TTC549 (cell line): ENCODE measurements around the gene KCNJ3.

Source experiments
- FAIRE-seq: peaks from 2 replicates; lab custom pipeline; 2012; peaks lifted over from hg19 to GRCh38; lab: Jason Lieb, UNC

KCNJ3 gene

DNA sequence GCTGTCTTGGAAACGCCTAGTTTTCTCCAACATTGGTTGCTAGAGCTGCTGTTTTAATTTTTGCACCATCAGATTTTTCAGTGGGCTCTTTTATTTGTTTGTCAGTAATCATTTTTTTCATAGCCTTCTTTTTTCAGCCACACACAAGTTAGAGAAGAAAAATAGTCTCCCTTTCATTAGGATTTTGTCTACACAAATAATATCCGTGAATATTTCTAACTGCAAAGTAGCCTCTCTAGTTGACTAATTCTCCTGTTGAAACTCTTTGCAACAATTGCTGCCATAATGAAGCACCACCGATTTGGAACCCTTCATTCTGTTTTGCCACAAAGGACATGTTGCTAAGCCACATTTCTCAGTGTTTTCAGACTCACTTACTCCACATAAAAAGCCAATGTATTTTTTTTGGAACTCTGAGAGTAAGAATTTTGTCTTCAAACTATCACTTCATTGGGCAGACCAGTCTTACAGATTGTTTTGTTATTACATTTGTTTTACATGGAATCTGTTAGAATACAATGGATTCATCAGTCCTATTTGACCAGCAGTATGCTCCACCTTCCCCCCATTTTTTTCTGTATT is 9.6 kb downstream of the KCNJ3 start:
- FAIRE-seq = no peak

GRCh38 chr2:154709215-154709614 is 10.7 kb downstream of the KCNJ3 start:
- no peak for FAIRE-seq

- FAIRE-seq = no peak
These were observed 11.6 kb downstream of the KCNJ3 start for GRCh38 chr2:154710078-154710477.

GRCh38 chr2:154710685-154711084 is 12.2 kb downstream of the KCNJ3 start:
- no peak for FAIRE-seq

- no peak for FAIRE-seq
These were observed 15.2 kb downstream of the KCNJ3 start for GRCh38 chr2:154713675-154714074.

GRCh38 chr2:154720651-154721050 is 22.2 kb downstream of the KCNJ3 start:
- no peak for FAIRE-seq

GRCh38 chr2:154724194-154724797 is 25.8 kb downstream of the KCNJ3 start:
- no peak for FAIRE-seq

DNA sequence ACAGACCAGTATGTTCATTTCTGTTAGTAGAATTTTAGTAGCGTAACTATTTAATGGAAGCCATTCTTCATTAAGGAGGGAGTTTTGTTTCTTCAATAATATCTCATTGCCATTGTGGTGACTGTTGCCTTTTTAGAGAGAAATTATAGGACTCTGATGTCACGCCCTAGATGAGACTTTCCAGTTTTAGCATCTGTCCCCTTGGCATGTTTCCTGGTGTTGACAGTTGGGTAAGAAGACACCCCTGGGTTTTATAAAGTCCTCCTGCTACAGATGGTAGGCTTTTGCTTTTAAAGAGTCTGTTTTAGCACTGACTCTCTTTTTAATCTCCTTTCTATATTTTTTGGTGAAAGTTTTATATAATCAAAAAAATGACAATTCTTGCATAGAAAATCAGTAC is 41.9 kb downstream of the KCNJ3 start:
- no peak for FAIRE-seq

DNA sequence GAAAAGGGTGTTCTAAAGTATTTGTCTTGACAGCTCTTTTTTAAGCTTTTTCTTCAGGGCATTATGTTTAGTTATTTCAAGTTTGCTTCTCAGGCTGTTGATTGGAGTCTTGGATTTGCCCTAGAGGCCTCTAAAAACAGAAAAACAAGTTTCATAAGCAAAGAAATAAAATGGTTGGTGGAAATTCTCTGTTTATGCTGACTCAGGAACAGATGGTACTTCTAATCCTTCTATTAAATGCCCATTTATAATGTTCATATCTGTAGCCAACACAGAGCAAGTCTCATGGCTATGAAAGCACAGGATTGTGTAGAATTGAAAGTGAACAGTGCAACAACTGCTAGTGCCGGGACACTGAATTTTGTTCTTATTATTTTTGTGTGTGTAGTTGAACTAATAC is 60.4 kb downstream of the KCNJ3 start:
- FAIRE-seq = no peak

- FAIRE-seq = no peak
These were observed 64.1 kb downstream of the KCNJ3 start for GRCh38 chr2:154762638-154763037.

DNA sequence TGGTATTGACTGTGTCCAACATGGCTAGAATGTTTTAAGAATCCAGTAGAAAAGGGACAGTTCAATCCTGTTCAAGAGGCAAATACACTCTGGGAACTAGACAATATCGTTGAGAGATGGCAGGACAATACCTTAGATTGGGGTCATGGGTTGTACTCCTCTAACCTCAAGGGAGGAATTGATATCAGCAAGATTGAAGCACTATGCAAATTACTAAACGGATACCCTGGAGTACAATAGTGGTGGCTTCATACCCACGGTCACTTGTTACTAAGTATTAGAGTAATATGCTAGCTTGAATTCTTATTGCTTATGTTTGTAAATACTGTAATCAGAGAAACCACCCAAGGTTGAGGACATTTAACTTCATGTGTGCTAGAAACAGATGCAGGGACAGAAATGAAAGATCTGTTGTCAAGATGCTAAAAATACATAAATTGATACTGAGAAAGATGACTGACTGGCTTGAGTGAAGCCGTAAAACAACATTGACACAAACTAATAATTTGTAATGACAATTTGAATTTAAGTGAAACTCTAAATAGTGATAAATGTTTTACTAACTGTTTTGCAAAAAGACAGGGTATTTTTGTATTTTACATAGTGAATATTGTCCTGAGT is 73.3 kb downstream of the KCNJ3 start:
- FAIRE-seq = no peak

- no peak for FAIRE-seq
These were observed 78.3 kb downstream of the KCNJ3 start for GRCh38 chr2:154776825-154777224.

DNA sequence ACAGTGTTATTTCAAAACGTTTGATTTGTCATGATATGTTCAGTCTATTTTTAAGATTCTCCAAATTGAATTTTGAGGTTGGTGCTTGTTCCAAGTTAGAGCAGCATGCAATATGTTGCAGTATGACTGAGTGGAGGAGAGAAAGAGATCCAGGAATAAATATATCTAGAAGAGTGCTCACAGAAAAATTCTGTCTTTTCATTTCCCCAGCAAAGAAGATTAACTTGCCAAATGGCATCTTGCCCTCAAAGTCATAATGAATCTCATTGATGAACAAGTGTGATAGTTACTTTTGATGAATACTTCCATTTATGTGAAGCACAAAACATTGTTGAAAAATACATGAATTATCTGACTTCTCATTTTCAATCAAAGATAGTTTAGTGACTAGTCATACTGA is 95.9 kb downstream of the KCNJ3 start:
- FAIRE-seq = no peak

DNA sequence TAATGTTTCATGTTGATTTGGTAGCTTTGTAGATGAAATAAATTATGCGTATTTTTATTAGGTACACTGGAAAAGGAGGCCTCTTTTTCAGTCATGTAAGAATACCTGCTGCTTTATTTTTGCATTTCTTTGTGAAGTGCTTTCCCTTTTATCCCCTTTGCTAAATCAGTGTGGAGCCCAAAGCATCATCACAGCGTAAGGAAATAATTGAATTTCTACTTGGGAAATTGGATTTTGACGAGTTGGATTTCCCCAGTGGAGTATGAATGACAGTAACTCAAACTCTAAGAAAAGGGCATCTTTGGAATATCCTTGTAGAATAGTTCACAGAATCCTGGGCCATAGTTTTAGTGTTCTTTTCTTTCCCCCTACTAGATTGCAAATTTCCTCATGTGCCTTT is 97.2 kb downstream of the KCNJ3 start:
- FAIRE-seq = no peak

- no peak for FAIRE-seq
These were observed 106.0 kb downstream of the KCNJ3 start for GRCh38 chr2:154804451-154804850.

GRCh38 chr2:154813636-154814035 is 115.1 kb downstream of the KCNJ3 start:
- no peak for FAIRE-seq

GRCh38 chr2:154814856-154815255 is 116.4 kb downstream of the KCNJ3 start:
- FAIRE-seq = no peak

- no peak for FAIRE-seq
These were observed 126.9 kb downstream of the KCNJ3 start for GRCh38 chr2:154825358-154825757.

DNA sequence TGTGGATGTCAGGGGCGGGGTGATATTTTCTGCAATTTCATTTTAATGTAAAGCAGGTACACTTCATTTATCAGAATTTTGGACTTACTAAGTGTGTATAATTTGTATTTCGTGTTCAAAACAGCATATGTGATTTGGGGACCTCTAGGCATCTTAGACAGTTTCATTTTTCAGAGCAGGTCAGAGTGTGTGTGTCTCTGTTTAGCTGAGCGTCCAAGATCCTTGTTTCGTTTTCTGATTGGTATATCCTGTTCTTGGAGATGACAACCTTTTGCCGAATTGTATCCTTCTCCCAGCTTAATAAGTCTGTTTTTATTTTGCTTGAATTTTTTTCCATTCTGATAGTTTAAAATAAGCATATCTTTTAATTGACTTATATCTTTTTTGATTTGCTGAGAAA is 128.3 kb downstream of the KCNJ3 start:
- no peak for FAIRE-seq

- FAIRE-seq = no peak
These were observed 128.8 kb downstream of the KCNJ3 start for GRCh38 chr2:154827286-154827685.

GRCh38 chr2:154832711-154833110 is 134.2 kb downstream of the KCNJ3 start:
- no peak for FAIRE-seq

GRCh38 chr2:154836632-154837031 is 138.1 kb downstream of the KCNJ3 start:
- no peak for FAIRE-seq

- FAIRE-seq = no peak
These were observed 138.5 kb downstream of the KCNJ3 start for GRCh38 chr2:154837035-154837434.

DNA sequence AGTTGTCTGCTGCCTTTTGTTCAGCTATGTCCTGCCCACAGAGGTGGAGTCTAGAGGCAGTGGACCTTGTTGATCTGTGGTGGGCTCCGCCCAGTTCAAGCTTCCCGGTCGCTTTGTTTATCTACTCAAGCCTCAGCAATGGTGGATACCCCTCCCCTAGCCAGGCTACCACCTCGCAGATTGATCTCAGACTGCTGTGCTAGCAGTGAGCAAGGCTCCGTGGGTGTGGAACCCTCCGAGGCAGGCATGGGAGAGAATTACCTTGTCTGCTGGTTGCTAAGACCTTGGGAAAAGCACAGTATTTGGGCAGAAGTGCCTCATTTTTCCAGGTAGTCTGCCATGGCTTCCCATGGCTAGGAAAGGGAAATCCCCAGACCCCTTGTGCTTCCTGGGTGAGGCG is 146.0 kb downstream of the KCNJ3 start:
- no peak for FAIRE-seq
